HG02571 (cell line): ENCODE results near the gene KRT32.

Experiments
- ATAC-seq: cut with Tn5 transposase; IDR thresholded peaks from one replicate; pipeline ENCODE4 v1.9.1; 2021; ENCODE audit warnings: mild to moderate bottlenecking, moderate library complexity; ENCODE audit not compliant: unreplicated experiment

The KRT32 gene

DNA sequence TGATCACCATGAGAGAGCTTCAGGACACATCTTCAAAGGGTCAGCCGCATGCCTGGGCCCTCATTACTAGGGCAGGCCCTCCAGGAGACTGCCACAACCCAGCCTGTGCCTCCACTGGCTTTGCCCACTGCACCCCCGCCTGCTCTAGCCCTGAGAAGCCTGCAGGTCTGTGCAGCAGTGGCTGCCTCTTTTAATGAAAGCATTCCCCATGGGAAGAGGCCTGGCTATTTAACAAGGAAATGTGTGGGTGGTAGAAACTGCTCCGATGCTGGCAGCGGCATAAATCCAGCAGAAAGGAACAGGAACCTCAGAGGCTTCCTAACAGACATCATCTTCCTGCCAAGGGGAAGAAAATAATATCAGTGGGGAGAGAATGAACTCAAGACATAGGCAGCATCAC lies 375 bp upstream of the KRT32 start:
- no peak for ATAC-seq

DNA sequence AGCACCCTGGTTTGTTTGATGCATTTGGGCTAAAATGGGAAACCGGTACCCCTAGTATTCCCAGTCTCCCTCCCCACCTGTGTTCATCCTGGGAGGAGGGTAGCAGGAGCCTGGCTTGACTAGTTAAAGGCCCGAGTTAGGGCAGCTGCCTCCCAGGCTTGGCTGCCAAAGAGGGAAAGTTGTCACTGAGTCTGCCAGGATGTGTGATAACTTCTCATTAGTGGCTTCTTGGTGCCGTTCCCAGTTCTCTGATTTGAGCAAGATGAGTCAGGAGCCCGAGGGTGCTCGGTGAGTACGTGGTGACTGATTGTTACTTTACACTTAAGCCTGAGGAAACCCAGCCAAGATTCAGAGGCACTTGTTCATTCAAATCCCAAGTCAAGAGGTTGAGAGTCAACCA lies 2.5 kb downstream of the KRT32 start:
- no peak for ATAC-seq

GRCh38 chr17:41464173-41464572 lies 3.0 kb downstream of the KRT32 start:
- no peak for ATAC-seq

DNA sequence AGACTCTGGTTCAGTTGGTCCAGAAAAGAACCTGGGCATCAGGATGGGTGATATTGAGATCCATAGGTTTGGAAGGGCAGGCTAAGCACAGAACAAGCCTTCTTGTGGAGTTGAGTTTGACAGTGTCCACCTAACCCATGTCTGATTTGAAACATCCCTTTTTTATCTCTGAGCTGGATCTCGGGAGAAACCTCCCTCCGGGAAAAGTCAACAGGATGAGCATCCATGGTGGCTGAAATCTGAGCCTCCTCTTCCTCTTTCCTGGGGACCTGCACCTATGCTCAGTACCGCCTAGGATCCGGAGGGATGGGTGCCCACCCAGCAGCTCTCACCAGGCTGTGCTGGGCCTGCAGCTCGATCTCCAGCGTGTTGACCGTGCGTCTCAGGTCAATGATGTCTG lies 3.4 kb downstream of the KRT32 start:
- ATAC-seq: no peak

DNA sequence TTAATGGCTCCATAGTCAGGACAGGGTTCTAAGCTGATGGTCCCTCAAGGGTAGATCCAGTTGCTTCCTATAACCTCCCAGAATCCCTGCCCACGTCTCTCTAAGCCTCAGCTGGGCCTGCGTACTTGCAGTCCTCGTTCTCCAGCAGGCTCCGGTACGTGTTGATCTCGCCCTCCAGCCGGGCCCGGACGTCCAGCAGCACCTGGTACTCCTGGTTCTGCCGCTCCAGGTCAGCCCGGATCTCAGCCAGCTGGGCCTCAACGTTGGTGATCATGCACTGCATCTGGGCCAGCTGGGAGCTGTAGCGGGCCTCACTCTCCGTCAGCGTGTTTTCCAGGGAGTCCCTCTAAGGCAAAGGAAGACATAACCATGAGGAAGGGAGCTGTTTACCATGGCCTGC lies 4.5 kb downstream of the KRT32 start:
- no peak for ATAC-seq

DNA sequence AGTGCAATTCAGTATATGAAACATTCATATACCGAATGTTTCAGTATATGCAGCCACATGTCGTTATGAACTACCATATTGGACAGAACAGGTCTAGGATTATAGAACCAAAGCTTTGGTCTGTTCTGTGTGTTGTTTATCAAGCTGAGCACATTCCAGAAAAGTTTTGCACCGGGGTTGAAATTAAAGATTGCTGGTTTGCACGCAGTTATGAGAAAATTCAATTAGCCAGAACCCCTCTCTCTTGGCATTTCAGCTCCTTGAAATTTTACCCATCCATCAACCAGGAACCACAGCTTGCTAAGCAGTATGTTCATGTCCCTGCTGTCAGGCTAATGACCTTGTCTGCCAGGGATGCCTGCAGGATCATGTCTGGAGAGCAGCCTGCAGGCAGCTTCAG lies 9.5 kb downstream of the KRT32 start:
- no peak for ATAC-seq

DNA sequence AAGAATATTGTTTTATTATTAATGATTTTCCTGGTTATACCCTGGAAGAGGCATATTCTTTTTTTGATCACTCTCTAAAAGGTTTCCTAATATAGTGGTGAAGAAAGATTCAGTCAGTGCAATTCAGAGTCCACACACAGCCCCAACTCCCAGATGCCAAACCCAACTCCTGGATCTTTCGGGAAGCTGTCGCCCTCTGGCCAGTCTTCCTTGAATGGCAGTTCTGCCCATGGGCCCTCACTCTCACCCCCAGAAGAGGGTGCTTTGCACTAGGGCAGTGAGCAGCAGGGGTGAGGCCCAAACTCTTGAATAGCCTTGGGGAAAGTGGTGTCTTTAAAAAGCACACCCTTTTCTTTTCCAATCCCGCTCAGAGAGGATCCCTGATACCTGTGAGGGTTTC lies 11.0 kb downstream of the KRT32 start:
- no peak for ATAC-seq

DNA sequence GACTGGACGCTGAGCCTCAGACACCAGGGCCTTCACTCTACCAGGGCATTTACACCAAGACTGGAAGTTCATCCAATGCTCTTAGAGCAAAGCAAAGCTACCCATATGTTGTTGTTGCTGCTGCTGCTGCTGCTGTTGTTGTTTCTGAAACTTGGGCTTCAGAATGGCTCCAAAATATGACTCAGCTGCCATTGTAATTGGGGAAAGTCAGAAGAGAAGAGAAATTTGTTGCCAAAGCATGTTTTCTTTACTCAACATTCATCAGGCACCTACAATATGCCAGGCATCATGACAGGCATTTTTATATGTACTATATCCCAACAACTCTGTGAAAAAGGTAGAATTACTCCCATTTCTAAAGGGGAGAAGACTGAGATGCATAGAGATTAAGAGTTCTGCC lies 11.9 kb downstream of the KRT32 start:
- no peak for ATAC-seq

DNA sequence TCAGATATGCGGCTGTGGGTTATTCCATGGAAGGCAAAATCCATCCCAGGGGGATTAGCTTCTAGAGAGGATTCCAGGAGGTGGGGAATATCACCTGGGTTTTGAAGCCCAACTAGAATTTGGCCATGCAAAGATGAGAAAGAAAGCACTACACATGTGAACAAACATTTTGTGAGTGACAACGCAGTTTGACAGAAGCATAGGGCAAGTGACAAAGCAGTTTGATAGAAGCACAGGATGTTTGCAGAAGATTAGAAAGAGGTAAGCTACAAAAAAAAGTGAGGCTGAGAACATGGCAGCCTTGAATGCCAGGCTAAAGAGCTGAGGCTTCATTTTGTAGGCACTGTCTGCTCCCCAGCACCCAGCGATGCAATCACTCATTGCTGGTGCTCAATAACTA lies 14.1 kb downstream of the KRT32 start:
- ATAC-seq: no peak

- ATAC-seq: no peak
These were observed 14.9 kb downstream of the KRT32 start for GRCh38 chr17:41452281-41452680.

DNA sequence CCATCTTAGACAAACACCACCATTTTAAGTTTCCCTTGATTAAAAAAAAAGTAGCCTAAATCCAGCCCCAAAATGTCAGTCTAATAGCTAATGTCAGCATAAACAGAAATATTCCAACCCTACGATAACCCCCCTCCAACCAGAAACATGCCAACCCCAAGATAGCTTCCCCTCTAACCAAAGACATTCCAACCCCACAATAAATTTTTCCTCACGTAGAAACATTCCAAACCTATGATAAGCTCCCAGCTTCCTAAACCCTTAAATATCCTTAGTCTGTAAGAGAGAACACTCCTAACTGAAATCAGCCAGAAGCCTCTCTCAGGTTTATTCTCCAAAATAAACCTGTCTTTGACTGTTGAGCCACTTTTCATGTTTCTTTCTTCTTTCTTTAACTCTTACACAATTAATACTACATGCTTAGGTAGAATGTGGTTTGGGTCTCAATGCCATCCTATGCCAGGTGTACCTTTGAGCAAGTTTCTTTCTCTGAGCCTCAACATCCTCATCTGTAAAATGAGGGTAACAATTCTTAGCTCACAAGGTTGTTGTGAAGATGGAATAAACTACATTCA lies 15.9 kb downstream of the KRT32 start:
- ATAC-seq: no peak

DNA sequence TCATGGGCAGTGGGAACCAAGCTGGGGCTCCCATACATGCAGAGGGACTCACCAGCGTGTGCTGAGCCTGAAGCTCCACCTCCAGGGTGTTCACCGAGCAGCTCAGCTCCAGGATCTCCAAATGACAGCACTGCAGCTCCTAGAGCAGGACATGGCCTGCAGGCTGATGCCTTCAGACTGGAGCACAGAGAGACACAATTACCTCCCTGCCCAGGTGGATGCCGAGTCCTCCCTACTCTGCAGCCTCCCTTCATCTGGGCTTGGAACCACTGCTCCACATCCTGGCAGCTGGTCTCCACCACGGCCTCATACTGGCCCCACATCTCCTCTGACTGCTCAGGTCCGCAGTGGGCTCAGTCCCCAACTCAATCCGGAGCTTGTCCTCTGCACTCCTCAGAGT lies 18.2 kb downstream of the KRT32 start:
- ATAC-seq: no peak

DNA sequence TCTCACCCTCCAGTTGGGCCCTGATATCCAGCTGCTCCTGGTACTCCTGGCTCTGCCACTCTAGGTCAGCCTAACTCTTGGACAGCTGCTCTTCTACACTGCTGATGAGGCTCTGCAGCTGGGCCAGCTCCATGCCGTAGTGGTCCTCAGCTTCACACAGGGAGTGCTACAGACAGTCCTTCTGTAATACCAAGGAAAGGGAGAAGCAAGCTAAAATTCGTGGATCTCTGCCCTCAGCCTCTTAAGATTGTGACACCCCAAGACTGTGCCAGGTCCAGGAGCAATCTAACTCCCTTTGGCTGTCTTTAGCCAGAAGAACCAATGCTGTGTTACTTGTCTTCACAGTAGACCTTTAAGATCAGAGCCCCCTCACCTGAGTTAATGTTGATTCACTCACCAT lies 18.7 kb downstream of the KRT32 start:
- ATAC-seq: no peak

DNA sequence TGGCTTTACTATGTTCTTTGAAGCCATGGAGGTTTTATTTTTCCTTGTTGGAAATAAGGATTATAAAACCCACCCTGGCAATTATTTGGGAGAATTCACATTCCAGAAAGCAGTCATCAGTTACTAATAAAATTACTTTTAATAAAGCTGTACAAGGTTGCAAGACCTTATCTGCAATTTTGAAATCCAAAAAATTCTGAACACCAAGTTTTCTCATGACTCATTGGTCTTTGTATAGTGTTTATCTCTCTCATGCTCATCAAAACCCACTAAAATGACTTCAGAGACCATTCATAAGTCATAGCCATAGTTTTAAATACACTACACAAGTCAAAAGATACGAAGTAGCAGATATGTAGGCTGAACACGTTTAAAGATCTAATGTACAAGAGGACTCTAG lies 20.4 kb downstream of the KRT32 start:
- ATAC-seq: no peak

DNA sequence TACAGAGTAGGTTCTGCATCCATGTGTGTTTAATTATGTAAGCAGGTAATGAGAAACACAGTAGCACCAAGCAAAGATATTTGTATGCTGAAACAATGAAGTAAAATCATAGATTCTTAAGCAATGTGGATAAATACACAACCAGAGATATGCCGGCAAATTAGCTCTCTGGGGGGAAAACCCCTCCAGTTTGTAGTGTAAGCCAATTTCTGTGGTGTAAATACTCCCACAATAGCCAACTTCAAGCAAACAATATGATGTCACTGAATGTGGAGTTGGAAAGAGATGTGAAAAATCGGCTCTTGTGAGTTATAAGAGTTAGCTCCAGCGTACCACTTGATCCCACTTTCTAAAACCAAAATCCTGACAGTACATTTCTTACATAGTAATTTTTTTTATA lies 22.5 kb downstream of the KRT32 start:
- no peak for ATAC-seq

DNA sequence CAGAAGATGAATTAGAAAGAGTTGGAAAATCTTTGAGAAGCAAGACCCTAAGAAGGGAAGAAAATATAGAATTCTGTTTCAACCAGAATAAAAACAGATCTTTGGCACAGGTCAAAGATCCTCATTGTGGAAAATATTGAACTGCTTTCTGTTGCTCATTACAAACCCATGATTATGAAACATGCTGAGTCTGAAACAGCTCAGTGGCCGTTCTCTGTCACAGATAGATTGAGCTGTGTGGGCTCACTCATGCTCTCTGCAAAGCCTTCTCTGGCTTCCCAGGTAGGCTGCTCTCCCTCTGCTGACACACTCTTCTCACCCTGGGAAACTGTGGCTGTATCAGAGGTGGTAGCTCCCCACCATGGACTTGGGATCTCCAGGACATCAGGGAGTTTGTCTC lies 23.0 kb downstream of the KRT32 start:
- no peak for ATAC-seq

- no peak for ATAC-seq
These were observed 24.4 kb downstream of the KRT32 start for GRCh38 chr17:41442739-41443138.

DNA sequence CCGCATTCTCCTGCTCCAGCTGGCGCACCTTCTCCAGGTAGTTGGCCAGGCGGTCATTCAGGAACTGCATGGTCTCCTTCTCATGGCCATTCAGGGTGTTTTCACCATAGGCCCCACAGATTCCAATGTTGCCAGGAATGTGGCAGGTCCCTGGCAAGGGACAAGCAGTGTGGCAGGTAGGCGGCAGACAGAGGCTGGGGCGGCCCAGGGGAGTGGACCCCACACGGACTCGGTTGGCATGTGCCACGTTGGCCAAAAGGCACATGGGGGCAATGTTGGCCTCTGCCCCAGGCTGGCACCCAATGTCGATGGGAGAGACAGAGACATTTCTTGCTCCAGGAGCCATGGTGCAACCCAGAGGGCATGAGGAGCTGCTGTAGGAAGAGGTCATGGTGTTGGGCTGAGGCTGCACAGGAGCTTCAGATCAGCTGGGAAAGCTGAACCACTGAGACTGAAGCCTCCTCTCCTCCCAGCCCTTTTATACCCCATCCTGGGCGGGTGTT lies 26.6 kb downstream of the KRT32 start, which contains the start of gene KRT38:
Gene KRT38, minus strand, starts transcription at position 453 of the 503 bp plus-strand sequence. Its CDS starts 62 bp downstream, at position 391.
- ATAC-seq: no peak

DNA sequence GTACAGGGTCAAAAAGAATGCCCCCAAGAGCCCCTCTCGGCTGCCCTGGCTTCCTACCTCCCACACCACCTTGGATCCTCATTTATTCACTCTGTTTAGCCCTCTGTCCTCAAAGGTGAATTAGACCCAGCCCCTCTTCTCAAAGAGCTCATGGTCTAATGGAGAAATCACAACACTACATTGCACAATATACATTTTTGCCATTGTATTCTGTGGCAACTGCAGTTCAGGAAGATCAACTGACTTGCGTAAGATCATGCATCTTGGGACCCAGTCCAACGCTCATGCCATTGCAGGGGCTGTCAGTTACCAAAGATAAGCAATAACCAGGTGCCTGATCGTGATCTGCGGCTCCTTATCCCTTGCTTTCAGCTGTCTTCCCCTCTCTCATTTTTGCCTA lies 27.8 kb downstream of the KRT32 start:
- ATAC-seq: no peak

DNA sequence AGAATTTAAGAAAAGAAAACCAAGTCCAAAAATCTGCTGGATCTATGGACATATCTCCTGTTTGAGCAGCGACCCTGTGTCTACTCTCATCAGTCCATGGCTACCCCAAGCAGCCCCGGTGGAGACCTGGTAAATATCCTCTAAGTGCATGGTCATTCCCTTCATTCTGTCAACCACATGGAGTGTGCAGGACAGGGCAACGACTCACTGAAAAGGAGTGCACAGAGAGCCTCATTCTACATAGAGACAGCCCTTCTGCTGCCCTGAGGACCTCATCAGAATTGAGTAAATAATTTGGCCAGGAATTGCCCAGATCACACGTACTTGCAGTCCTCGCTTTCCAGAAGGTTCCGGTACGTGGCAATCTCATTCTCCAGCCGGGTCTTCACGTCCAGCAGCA lies 29.4 kb downstream of the KRT32 start:
- no peak for ATAC-seq

DNA sequence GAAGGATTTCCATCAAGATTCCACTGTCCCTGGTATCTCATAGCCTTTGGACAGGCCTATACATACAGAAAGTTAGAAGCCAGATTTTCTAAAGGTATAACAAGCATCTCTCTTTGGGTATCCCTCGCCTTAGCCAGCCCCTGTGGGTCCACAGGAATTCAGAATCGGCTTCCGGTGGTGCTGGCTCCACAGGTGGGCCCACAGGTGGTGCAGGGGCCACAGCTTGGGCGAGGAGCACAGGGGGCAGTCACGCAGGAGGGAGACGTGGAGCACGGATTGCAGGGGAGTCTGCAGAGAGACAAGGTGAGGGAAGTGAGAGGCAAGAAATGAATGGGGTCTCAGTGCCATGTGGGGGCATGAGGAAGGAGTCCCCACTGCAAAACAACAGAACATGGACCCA lies 29.9 kb downstream of the KRT32 start:
- ATAC-seq: no peak

- ATAC-seq: no peak
These were observed 32.8 kb downstream of the KRT32 start for GRCh38 chr17:41434415-41434814.

GRCh38 chr17:41434005-41434404 lies 33.2 kb downstream of the KRT32 start:
- ATAC-seq: no peak
